ENCODE data around the gene SRR.

DNA sequence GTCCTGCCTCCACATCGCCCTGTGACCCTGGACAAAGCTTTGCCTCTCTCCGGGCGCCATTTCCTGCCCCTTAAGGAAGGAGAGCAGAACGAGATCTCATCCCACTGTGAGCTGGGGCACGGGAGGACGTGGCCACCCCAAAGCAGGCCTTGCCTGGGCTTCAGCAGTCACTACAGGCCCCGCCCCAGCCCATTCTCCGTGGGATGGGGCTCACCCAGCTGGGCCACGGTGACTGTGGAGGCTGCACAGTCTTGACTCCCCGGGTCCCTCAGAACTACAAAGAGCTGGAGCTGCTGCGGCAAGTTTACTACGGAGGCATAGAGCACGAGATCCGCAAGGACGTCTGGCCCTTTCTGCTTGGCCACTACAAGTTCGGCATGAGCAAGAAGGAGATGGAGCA, 68.9 kb downstream of the SRR start:
- TF ChIP-seq, protein P1, sequence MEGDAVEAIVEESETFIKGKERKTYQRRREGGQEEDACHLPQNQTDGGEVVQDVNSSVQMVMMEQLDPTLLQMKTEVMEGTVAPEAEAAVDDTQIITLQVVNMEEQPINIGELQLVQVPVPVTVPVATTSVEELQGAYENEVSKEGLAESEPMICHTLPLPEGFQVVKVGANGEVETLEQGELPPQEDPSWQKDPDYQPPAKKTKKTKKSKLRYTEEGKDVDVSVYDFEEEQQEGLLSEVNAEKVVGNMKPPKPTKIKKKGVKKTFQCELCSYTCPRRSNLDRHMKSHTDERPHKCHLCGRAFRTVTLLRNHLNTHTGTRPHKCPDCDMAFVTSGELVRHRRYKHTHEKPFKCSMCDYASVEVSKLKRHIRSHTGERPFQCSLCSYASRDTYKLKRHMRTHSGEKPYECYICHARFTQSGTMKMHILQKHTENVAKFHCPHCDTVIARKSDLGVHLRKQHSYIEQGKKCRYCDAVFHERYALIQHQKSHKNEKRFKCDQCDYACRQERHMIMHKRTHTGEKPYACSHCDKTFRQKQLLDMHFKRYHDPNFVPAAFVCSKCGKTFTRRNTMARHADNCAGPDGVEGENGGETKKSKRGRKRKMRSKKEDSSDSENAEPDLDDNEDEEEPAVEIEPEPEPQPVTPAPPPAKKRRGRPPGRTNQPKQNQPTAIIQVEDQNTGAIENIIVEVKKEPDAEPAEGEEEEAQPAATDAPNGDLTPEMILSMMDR (IDR thresholded peaks at IDR 0.05): no peak
- no peak for TF ChIP-seq POLR2A (IDR thresholded peaks at IDR 0.05)

Data from lower leg skin (tissue), 3 donors.